HG02938 (cell line): ENCODE measurements around the gene TEDDM1.
"Not testable (repeated sequence)": the region's sequence is repeated elsewhere in the genome, so short reads cannot be mapped to it uniquely, and the experiment has no call there.

Source experiments
- ATAC-seq: cut with Tn5 transposase; IDR thresholded peaks from one replicate; pipeline ENCODE4 v1.9.1; 2021; ENCODE audit warnings: mild to moderate bottlenecking, moderate library complexity; ENCODE audit not compliant: unreplicated experiment

Gene TEDDM1

GRCh38 chr1:182381962-182382819, 18.3 kb downstream of the TEDDM1 start:
- ATAC-seq = no peak

- no peak for ATAC-seq
These were observed 20.3 kb downstream of the TEDDM1 start for GRCh38 chr1:182380199-182380598.

GRCh38 chr1:182379781-182380180, 20.7 kb downstream of the TEDDM1 start:
- not testable (repeated sequence) for ATAC-seq

GRCh38 chr1:182376936-182377574, 23.4 kb downstream of the TEDDM1 start:
- no peak for ATAC-seq

GRCh38 chr1:182374101-182374834, 26.2 kb downstream of the TEDDM1 start:
- no peak for ATAC-seq

- no peak for ATAC-seq
These were observed 29.9 kb downstream of the TEDDM1 start for GRCh38 chr1:182370532-182370931.

GRCh38 chr1:182368903-182369302, 31.6 kb downstream of the TEDDM1 start:
- ATAC-seq = no peak

- ATAC-seq = no peak
These were observed 32.1 kb downstream of the TEDDM1 start for GRCh38 chr1:182368358-182368757.

GRCh38 chr1:182367926-182368325, 32.5 kb downstream of the TEDDM1 start:
- ATAC-seq = no peak

- no peak for ATAC-seq
These were observed 33.9 kb downstream of the TEDDM1 start for GRCh38 chr1:182366596-182366995.

- no peak for ATAC-seq
These were observed 40.8 kb downstream of the TEDDM1 start for GRCh38 chr1:182359645-182360044.

- no peak for ATAC-seq
These were observed 42.6 kb downstream of the TEDDM1 start for GRCh38 chr1:182357913-182358312.

- no peak for ATAC-seq
These were observed 43.3 kb downstream of the TEDDM1 start for GRCh38 chr1:182357171-182357570.

- no peak for ATAC-seq
These were observed 44.8 kb downstream of the TEDDM1 start for GRCh38 chr1:182355723-182356098.

- no peak for ATAC-seq
These were observed 48.6 kb downstream of the TEDDM1 start for GRCh38 chr1:182351790-182352364.

- ATAC-seq = no peak
These were observed 49.6 kb downstream of the TEDDM1 start for GRCh38 chr1:182350839-182351238.

- no peak for ATAC-seq
These were observed 51.3 kb downstream of the TEDDM1 start for GRCh38 chr1:182348961-182349747.
